ENCODE data around the gene TMEM37. TPM values are rescaled to one million over a fixed set of nuclear protein-coding genes. Genes with fewer than 3 reads are reported as not detected.

Gene TMEM37
- total and polyA plus RNA-seq, 2 of the 8 experiments (the other 6 are each of a cell fraction or from before 2014, with no cell fraction given): 11.0 to 16.2 TPM

DNA sequence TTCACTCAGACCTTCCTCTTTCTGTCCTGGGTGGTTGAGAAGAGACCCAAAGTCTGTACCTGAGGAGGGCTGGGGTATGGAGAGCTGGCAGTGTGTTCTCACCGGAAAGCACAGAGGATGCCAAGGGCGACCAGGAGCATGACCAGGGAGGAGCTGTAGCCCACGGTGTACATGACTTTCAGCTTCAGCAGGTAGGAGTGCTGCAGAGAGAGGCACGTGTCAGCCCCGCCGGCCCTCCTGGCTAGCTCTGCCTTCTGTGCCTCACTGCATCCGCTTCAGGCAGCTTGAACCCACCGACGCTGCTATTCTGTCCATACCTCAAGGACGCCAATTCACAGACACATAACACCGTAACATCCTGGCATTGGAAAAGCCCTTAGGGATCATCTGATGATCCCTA is 34.0 kb downstream of the TMEM37 start:
- Histone ChIP-seq H4K20me1 (replicated peaks in 1 of 2; ENCODE audit: control insufficient read depth in 1 of 2, insufficient read depth in 2 of 2, low read length in 2 of 2) (no peaks in the 10 kb centered on the region), H2AK5ac (ENCODE audit: low read depth, low read length) (0 out of 2 replicates have a peak overlapping the region, but pooled peaks have one; percentile 53), H3K56ac (replicated peaks; ENCODE audit: insufficient read length, low read depth, low read length) (no peak overlapping the region), H4K8ac (ENCODE audit: extremely low read depth, insufficient read depth, low read length) (no peak overlapping the region), H3K23ac (ENCODE audit: insufficient read length) (no peak overlapping the region), H2BK15ac (ENCODE audit: low read length) (no peak overlapping the region), H2BK12ac (ENCODE audit: low read depth, low read length) (no peak overlapping the region), H3K36me3 (ENCODE audit: control insufficient read depth in 2 of 4, insufficient read depth in 4 of 4, low read length in 3 of 4) (no peaks in the 10 kb centered on the region), H3K14ac (ENCODE audit: insufficient read length) (no peak overlapping the region), H3K18ac (ENCODE audit: extremely low read depth, low read length) (no peak overlapping the region), H2BK120ac (replicated peaks; ENCODE audit: low read depth, low read length) (no peak overlapping the region), H2BK5ac (ENCODE audit: low read depth, low read length) (no peak overlapping the region), H3K27ac (ENCODE audit: low read depth, low read length) (no peak overlapping the region), H4K91ac (replicated peaks; ENCODE audit: insufficient read length, low read length) (peak overlapping the region; percentile 47), H3K9me3 (ENCODE audit: insufficient read depth in 2 of 2, low read depth in 1 of 2, low read length in 1 of 2) (no peaks in the 10 kb centered on the region), H3K79me1 (ENCODE audit: low read depth, low read length) (no peaks in the 10 kb centered on the region), H2BK20ac (ENCODE audit: low read length) (no peak overlapping the region), H3K4me1 (replicated peaks in 1 of 4; ENCODE audit: control insufficient read depth in 3 of 4, insufficient read depth in 4 of 4, low read length in 3 of 4) (peaks cover 0 to 4% (median 0%) of the 10 kb centered on the region in 4 experiments; a peak in 4 of 7 replicates), H2AFZ (ENCODE audit: low read length) (no peak overlapping the region), H3K4me3 (ENCODE audit: extremely low read depth in 1 of 4, insufficient read depth in 2 of 4, low read depth in 3 of 4, low read length in 4 of 4) (no peak overlapping the region), H4K5ac (ENCODE audit: insufficient read length, low read depth, low read length) (no peak overlapping the region), H3K79me2 (ENCODE audit: control insufficient read depth in 1 of 2, insufficient read depth in 2 of 2, low read length in 2 of 2) (no peaks in the 10 kb centered on the region), H3K27me3 (replicated peaks in 1 of 4; ENCODE audit: control insufficient read depth in 3 of 4, extremely low read depth in 1 of 4, insufficient read depth in 3 of 4, low read length in 3 of 4) (no peaks in the 10 kb centered on the region; a peak in 1 of 7 replicates), H3K23me2 (ENCODE audit: low read depth, low read length) (no peaks in the 10 kb centered on the region), H3K9ac (replicated peaks in 1 of 4; ENCODE audit: extremely low read depth in 1 of 4, low read depth in 3 of 4, low read length in 3 of 4) (no peak overlapping the region), H3K4ac (replicated peaks; ENCODE audit: insufficient read length, low read depth, low read length) (no peak overlapping the region), H3K4me2 (ENCODE audit: insufficient read depth in 1 of 2, low read depth in 2 of 2, low read length in 2 of 2) (no peak overlapping the region)
- ChIA-PET POLR2A (ENCODE audit: partially characterized antibody) (interaction anchor here (1.7 kb wide), 1 partner anchor 33 kb away, joined by 5 read pairs; the partner anchor contains the start of gene TMEM37), CTCF (ENCODE audit: partially characterized antibody) (interaction anchor here (0.7 to 9.6 kb wide), 6 partner anchors 10 to 65 kb away, joined by 3 to 90 read pairs (median 4); no protein-coding TSS in a partner anchor)
- FAIRE-seq (no peak), DNase-seq (ENCODE audit: low read depth in 1 of 2, low spot score in 2 of 2) (no peak)
- 89% methylated on average over 11 of the region's 11 CpGs; no CpG with 5 or more reads in 1 of the 2 experiments for WGBS, 2 experiments (ENCODE audit: extremely low coverage in 1 of 2, insufficient coverage in 1 of 2, insufficient read length in 1 of 2, insufficient replicate concordance in 2 of 2, low coverage in 1 of 2, low lambda C conversion rate in 2 of 2, missing lambda C conversion rate in 1 of 2)
- TF ChIP-seq, protein P1, sequence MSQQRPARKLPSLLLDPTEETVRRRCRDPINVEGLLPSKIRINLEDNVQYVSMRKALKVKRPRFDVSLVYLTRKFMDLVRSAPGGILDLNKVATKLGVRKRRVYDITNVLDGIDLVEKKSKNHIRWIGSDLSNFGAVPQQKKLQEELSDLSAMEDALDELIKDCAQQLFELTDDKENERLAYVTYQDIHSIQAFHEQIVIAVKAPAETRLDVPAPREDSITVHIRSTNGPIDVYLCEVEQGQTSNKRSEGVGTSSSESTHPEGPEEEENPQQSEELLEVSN (IDR thresholded peaks at IDR 0.05): no peak
- TF ChIP-seq, protein P2, sequence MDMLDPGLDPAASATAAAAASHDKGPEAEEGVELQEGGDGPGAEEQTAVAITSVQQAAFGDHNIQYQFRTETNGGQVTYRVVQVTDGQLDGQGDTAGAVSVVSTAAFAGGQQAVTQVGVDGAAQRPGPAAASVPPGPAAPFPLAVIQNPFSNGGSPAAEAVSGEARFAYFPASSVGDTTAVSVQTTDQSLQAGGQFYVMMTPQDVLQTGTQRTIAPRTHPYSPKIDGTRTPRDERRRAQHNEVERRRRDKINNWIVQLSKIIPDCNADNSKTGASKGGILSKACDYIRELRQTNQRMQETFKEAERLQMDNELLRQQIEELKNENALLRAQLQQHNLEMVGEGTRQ (IDR thresholded peaks at IDR 0.05; ENCODE audit: low read length): no peak
- TF ChIP-seq HDAC2 (IDR thresholded peaks at IDR 0.05; ENCODE audit: borderline replicate concordance in 1 of 2, low read depth in 2 of 2, low read length in 2 of 2) (no peak), RFX5 (IDR thresholded peaks at IDR 0.05; ENCODE audit: borderline replicate concordance, low read depth, low read length) (no peak), TBP (IDR thresholded peaks at IDR 0.05; ENCODE audit: low read depth, low read length) (no peak), HDAC6 (IDR thresholded peaks at IDR 0.05; ENCODE audit: low read depth, low read length) (no peak), CREB1 (IDR thresholded peaks at IDR 0.05) (no peak), RXRA (IDR thresholded peaks at IDR 0.05; ENCODE audit: insufficient read depth, low read depth, low read length) (no peak), EP300 (IDR thresholded peaks at IDR 0.05; ENCODE audit: borderline replicate concordance in 1 of 2, low read depth in 2 of 2, low read length in 2 of 2) (no peak), GABPA (IDR thresholded peaks at IDR 0.05; ENCODE audit: borderline replicate concordance, insufficient read depth, low read length) (no peak), CEBPB (IDR thresholded peaks at IDR 0.05; ENCODE audit: low read depth, low read length) (no peak)
